ENCODE data around the gene CENPF.

Gene CENPF

GRCh38 chr1:214567481-214567980, 35.5 kb upstream of the CENPF start:
- no peak for TF ChIP-seq CTCF (IDR thresholded peaks at IDR 0.05)

- no peak for TF ChIP-seq CTCF (IDR thresholded peaks at IDR 0.05)
These were observed 34.7 kb upstream of the CENPF start for GRCh38 chr1:214568328-214568727.

- TF ChIP-seq CTCF (IDR thresholded peaks at IDR 0.05), result no peak
These were observed 33.5 kb upstream of the CENPF start for GRCh38 chr1:214569357-214570004.

- no peak for TF ChIP-seq CTCF (IDR thresholded peaks at IDR 0.05)
These were observed 32.6 kb upstream of the CENPF start for GRCh38 chr1:214570442-214570841.

GRCh38 chr1:214571281-214571680, 31.7 kb upstream of the CENPF start:
- no peak for TF ChIP-seq CTCF (IDR thresholded peaks at IDR 0.05)

- TF ChIP-seq CTCF (IDR thresholded peaks at IDR 0.05), result no peak
These were observed 29.3 kb upstream of the CENPF start for GRCh38 chr1:214573386-214574318.

- no peak for TF ChIP-seq CTCF (IDR thresholded peaks at IDR 0.05)
These were observed 28.2 kb upstream of the CENPF start for GRCh38 chr1:214574598-214575411.
